Measurements from ENCODE around the gene RAB1B. TPM values are rescaled to one million over a fixed set of nuclear protein-coding genes. Genes with fewer than 3 reads are reported as not detected.
"Not testable (repeated sequence)": the region's sequence is repeated elsewhere in the genome, so short reads cannot be mapped to it uniquely, and the experiment has no call there.

RAB1B gene
- total RNA-seq, 1 donor from 2014 or later, result 102 TPM

- no peaks in the 10 kb centered on the region for H3K27me3 Mint-ChIP-seq
- no peak for DNase-seq (ENCODE audit: low spot score, unreplicated experiment)
- H3K27ac Mint-ChIP-seq, result no peak overlapping the region
- H3K4me1 Mint-ChIP-seq (ENCODE audit: low read depth), result no peaks in the 10 kb centered on the region
- no peaks in the 10 kb centered on the region for H3K9me3 Mint-ChIP-seq (ENCODE audit: low read depth)
- H3K4me3 Mint-ChIP-seq (ENCODE audit: low read depth), result no peak overlapping the region
- H3K36me3 Mint-ChIP-seq (ENCODE audit: insufficient read depth), result peaks cover 11% of the 10 kb centered on the region
- TF ChIP-seq, protein P1, sequence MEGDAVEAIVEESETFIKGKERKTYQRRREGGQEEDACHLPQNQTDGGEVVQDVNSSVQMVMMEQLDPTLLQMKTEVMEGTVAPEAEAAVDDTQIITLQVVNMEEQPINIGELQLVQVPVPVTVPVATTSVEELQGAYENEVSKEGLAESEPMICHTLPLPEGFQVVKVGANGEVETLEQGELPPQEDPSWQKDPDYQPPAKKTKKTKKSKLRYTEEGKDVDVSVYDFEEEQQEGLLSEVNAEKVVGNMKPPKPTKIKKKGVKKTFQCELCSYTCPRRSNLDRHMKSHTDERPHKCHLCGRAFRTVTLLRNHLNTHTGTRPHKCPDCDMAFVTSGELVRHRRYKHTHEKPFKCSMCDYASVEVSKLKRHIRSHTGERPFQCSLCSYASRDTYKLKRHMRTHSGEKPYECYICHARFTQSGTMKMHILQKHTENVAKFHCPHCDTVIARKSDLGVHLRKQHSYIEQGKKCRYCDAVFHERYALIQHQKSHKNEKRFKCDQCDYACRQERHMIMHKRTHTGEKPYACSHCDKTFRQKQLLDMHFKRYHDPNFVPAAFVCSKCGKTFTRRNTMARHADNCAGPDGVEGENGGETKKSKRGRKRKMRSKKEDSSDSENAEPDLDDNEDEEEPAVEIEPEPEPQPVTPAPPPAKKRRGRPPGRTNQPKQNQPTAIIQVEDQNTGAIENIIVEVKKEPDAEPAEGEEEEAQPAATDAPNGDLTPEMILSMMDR (IDR thresholded peaks at IDR 0.05; ENCODE audit: unreplicated experiment), result no peak
Measured at GRCh38 chr11:66247295-66247694, 21.1 kb upstream of the RAB1B start.

- H3K9me3 Mint-ChIP-seq (ENCODE audit: low read depth), result no peaks in the 10 kb centered on the region
- TF ChIP-seq, protein P1 (IDR thresholded peaks at IDR 0.05; ENCODE audit: unreplicated experiment), result no peak
- H3K27ac Mint-ChIP-seq, result no peak overlapping the region
- H3K36me3 Mint-ChIP-seq (ENCODE audit: insufficient read depth), result peaks cover 11% of the 10 kb centered on the region
- DNase-seq (ENCODE audit: low spot score, unreplicated experiment), result no peak
- no peak overlapping the region for H3K4me3 Mint-ChIP-seq (ENCODE audit: low read depth)
- no peaks in the 10 kb centered on the region for H3K4me1 Mint-ChIP-seq (ENCODE audit: low read depth)
- H3K27me3 Mint-ChIP-seq, result no peaks in the 10 kb centered on the region
Measured at GRCh38 chr11:66247801-66248200, 20.6 kb upstream of the RAB1B start.

DNA sequence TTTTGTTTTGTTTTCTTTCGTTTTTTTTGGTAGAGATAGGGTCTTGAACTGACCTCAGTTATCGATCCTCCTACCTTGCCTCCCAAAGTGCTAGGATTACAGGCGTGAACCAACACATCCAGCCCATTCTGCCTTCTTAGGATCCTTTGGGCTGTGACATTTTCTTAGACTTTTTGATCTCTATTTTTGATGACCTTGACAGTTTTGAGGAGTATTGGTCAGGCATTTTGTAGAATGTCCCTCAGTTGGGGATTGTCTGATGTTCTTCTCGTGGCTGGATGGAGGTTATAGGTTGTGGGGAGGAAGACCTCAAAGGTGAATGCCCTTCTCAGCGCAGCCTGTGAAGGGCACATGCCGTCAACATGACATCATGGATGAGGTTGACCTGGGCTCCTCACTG, 19.5 kb upstream of the RAB1B start:
- H3K4me3 Mint-ChIP-seq (ENCODE audit: low read depth), result no peak overlapping the region
- TF ChIP-seq, protein P1 (IDR thresholded peaks at IDR 0.05; ENCODE audit: unreplicated experiment), result no peak
- peaks cover 11% of the 10 kb centered on the region for H3K36me3 Mint-ChIP-seq (ENCODE audit: insufficient read depth)
- H3K27ac Mint-ChIP-seq, result no peak overlapping the region
- H3K9me3 Mint-ChIP-seq (ENCODE audit: low read depth), result no peaks in the 10 kb centered on the region
- H3K4me1 Mint-ChIP-seq (ENCODE audit: low read depth), result no peaks in the 10 kb centered on the region
- H3K27me3 Mint-ChIP-seq, result no peaks in the 10 kb centered on the region
- no peak for DNase-seq (ENCODE audit: low spot score, unreplicated experiment)

GRCh38 chr11:66251809-66252208, 16.6 kb upstream of the RAB1B start:
- Mint-ChIP-seq H3K36me3 (ENCODE audit: insufficient read depth) (peaks cover 7% of the 10 kb centered on the region), H3K9me3 (ENCODE audit: low read depth) (no peaks in the 10 kb centered on the region), H3K27me3 (no peaks in the 10 kb centered on the region), H3K27ac (no peak overlapping the region), H3K4me1 (ENCODE audit: low read depth) (peaks cover 2% of the 10 kb centered on the region), H3K4me3 (ENCODE audit: low read depth) (no peak overlapping the region)
- TF ChIP-seq, protein P1 (IDR thresholded peaks at IDR 0.05; ENCODE audit: unreplicated experiment), result no peak
- DNase-seq (ENCODE audit: low spot score, unreplicated experiment), result no peak

DNA sequence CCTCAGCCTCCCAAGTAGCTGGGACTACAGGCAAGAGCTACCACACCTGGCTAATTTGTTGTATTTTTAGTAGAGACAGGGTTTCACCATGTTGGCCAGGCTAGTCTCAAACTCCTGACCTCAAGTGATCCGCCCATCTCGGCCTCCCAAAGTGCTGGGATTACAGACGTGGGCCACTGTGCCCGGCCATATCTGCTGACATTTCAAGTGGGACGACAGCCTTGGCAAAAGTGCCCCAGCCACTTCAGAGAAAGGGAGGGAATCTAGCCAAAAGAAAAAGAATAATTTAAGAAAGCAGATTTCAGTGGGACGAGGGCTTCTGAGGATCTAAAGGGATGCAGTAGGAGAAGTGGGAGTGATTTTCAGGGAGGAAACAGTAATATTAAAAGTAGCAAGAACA, 15.4 kb upstream of the RAB1B start:
- H3K9me3 Mint-ChIP-seq (ENCODE audit: low read depth); H3K4me3 Mint-ChIP-seq (ENCODE audit: low read depth); H3K27me3 Mint-ChIP-seq; H3K27ac Mint-ChIP-seq; DNase-seq (ENCODE audit: low spot score, unreplicated experiment); H3K4me1 Mint-ChIP-seq (ENCODE audit: low read depth); H3K36me3 Mint-ChIP-seq (ENCODE audit: insufficient read depth): not testable (repeated sequence)

- peaks cover 11% of the 10 kb centered on the region for H3K4me1 Mint-ChIP-seq (ENCODE audit: low read depth)
- H3K36me3 Mint-ChIP-seq (ENCODE audit: insufficient read depth), result peaks cover 11% of the 10 kb centered on the region
- H3K4me3 Mint-ChIP-seq (ENCODE audit: low read depth), result peak overlapping the region; percentile 82
- peak overlapping the region; percentile 19 for H3K27ac Mint-ChIP-seq
- H3K9me3 Mint-ChIP-seq (ENCODE audit: low read depth), result no peaks in the 10 kb centered on the region
- no peaks in the 10 kb centered on the region for H3K27me3 Mint-ChIP-seq
- TF ChIP-seq, protein P1 (IDR thresholded peaks at IDR 0.05; ENCODE audit: unreplicated experiment), result peak; percentile 5
- DNase-seq (ENCODE audit: low spot score, unreplicated experiment), result no peak
Measured at GRCh38 chr11:66258473-66258893, 10.0 kb upstream of the RAB1B start.

Data from progenitor cell of endocrine pancreas (in vitro differentiated cells).